ENCODE measurements around the gene PAEP.

Gene PAEP

GRCh38 chr9:135580664-135581380, 19.3 kb downstream of the PAEP start:
- POLR2A ChIA-PET = no interaction called here
- CTCF ChIA-PET = no interaction called here
- DNase-seq (ENCODE audit: extremely low spot score) = no peak
- TF ChIP-seq CTBP1 (IDR thresholded peaks at IDR 0.05; ENCODE audit: borderline replicate concordance) (no peak), FOXM1 (IDR thresholded peaks at IDR 0.05; ENCODE audit: borderline replicate concordance) (no peak), FOXA1 (IDR thresholded peaks at IDR 0.05) (no peak), ZNF384 (IDR thresholded peaks at IDR 0.05) (no peak), SUZ12 (IDR thresholded peaks at IDR 0.05) (no peak), FOXK2 (IDR thresholded peaks at IDR 0.05) (no peak), BHLHE40 (IDR thresholded peaks at IDR 0.05; ENCODE audit: borderline replicate concordance) (no peak), HDGF (IDR thresholded peaks at IDR 0.05; ENCODE audit: borderline replicate concordance) (no peak), SP1 (IDR thresholded peaks at IDR 0.05) (no peak), TARDBP (IDR thresholded peaks at IDR 0.05) (no peak), NFRKB (IDR thresholded peaks at IDR 0.05) (no peak), L3MBTL2 (conservative IDR thresholded peaks at IDR 0.05) (no peak), ELF4 (IDR thresholded peaks at IDR 0.05) (no peak), LEF1 (IDR thresholded peaks at IDR 0.05; ENCODE audit: borderline replicate concordance) (no peak), ARNT (IDR thresholded peaks at IDR 0.05) (no peak), PKNOX1 (IDR thresholded peaks at IDR 0.05) (no peak)

- CTCF ChIA-PET = no interaction called here
- TF ChIP-seq NFRKB (IDR thresholded peaks at IDR 0.05) (no peak), CTBP1 (IDR thresholded peaks at IDR 0.05; ENCODE audit: borderline replicate concordance) (no peak), ZNF384 (IDR thresholded peaks at IDR 0.05) (no peak), FOXM1 (IDR thresholded peaks at IDR 0.05; ENCODE audit: borderline replicate concordance) (no peak), PKNOX1 (IDR thresholded peaks at IDR 0.05) (no peak), SP1 (IDR thresholded peaks at IDR 0.05) (no peak)
- no peak for DNase-seq (ENCODE audit: extremely low spot score)
- POLR2A ChIA-PET = no interaction called here
Observed at GRCh38 chr9:135581636-135582426, 20.3 kb downstream of the PAEP start.

- CTCF ChIA-PET = no interaction called here
- POLR2A ChIA-PET = no interaction called here
- no peak for DNase-seq (ENCODE audit: extremely low spot score)
- TF ChIP-seq CTBP1 (IDR thresholded peaks at IDR 0.05; ENCODE audit: borderline replicate concordance) = no peak
Observed at GRCh38 chr9:135582541-135582940, 21.0 kb downstream of the PAEP start.

GRCh38 chr9:135582966-135583687, 21.6 kb downstream of the PAEP start:
- ChIA-PET CTCF (no interaction called here), POLR2A (no interaction called here)
- DNase-seq (ENCODE audit: extremely low spot score) = no peak
- TF ChIP-seq SUZ12 (IDR thresholded peaks at IDR 0.05) = no peak
- TF ChIP-seq BHLHE40 (IDR thresholded peaks at IDR 0.05; ENCODE audit: borderline replicate concordance) = no peak
- TF ChIP-seq ELF4 (IDR thresholded peaks at IDR 0.05) = no peak
- TF ChIP-seq CTBP1 (IDR thresholded peaks at IDR 0.05; ENCODE audit: borderline replicate concordance) = no peak
- TF ChIP-seq ZNF384 (IDR thresholded peaks at IDR 0.05) = no peak
- TF ChIP-seq NFRKB (IDR thresholded peaks at IDR 0.05) = no peak
- TF ChIP-seq TARDBP (IDR thresholded peaks at IDR 0.05) = no peak
- TF ChIP-seq ARNT (IDR thresholded peaks at IDR 0.05) = no peak
- TF ChIP-seq FOXA1 (IDR thresholded peaks at IDR 0.05) = no peak
- no peak for TF ChIP-seq SP1 (IDR thresholded peaks at IDR 0.05)
- TF ChIP-seq L3MBTL2 (conservative IDR thresholded peaks at IDR 0.05) = no peak
- no peak for TF ChIP-seq FOXM1 (IDR thresholded peaks at IDR 0.05; ENCODE audit: borderline replicate concordance)
- TF ChIP-seq HDGF (IDR thresholded peaks at IDR 0.05; ENCODE audit: borderline replicate concordance) = no peak
- no peak for TF ChIP-seq FOXK2 (IDR thresholded peaks at IDR 0.05)
- TF ChIP-seq PKNOX1 (IDR thresholded peaks at IDR 0.05) = no peak
- TF ChIP-seq LEF1 (IDR thresholded peaks at IDR 0.05; ENCODE audit: borderline replicate concordance) = no peak

- TF ChIP-seq FOXM1 (IDR thresholded peaks at IDR 0.05; ENCODE audit: borderline replicate concordance) = no peak
- no peak for TF ChIP-seq CTBP1 (IDR thresholded peaks at IDR 0.05; ENCODE audit: borderline replicate concordance)
- TF ChIP-seq TARDBP (IDR thresholded peaks at IDR 0.05) = no peak
- no peak for TF ChIP-seq LEF1 (IDR thresholded peaks at IDR 0.05; ENCODE audit: borderline replicate concordance)
- no peak for TF ChIP-seq ARNT (IDR thresholded peaks at IDR 0.05)
- TF ChIP-seq FOXK2 (IDR thresholded peaks at IDR 0.05) = no peak
- no peak for TF ChIP-seq NFRKB (IDR thresholded peaks at IDR 0.05)
- TF ChIP-seq ELF4 (IDR thresholded peaks at IDR 0.05) = no peak
- no peak for TF ChIP-seq SP1 (IDR thresholded peaks at IDR 0.05)
- TF ChIP-seq ZNF384 (IDR thresholded peaks at IDR 0.05) = no peak
- TF ChIP-seq FOXA1 (IDR thresholded peaks at IDR 0.05) = no peak
- no peak for TF ChIP-seq L3MBTL2 (conservative IDR thresholded peaks at IDR 0.05)
- TF ChIP-seq PKNOX1 (IDR thresholded peaks at IDR 0.05) = no peak
- no peak for TF ChIP-seq BHLHE40 (IDR thresholded peaks at IDR 0.05; ENCODE audit: borderline replicate concordance)
- no peak for TF ChIP-seq SUZ12 (IDR thresholded peaks at IDR 0.05)
- no peak for TF ChIP-seq HDGF (IDR thresholded peaks at IDR 0.05; ENCODE audit: borderline replicate concordance)
- POLR2A ChIA-PET = no interaction called here
Observed at GRCh38 chr9:135583688-135584011, 22.1 kb downstream of the PAEP start.

More at GRCh38 chr9:135583688-135584011, 22.1 kb downstream of the PAEP start:
- CTCF ChIA-PET = no interaction called here
- DNase-seq (ENCODE audit: extremely low spot score) = no peak

Measured in HEK293T (cell line).